Neural cell (in vitro differentiated cells): ENCODE data around the gene SERTAD3.

Experiments used
- EZH2 ChIP-seq: fragments of 200-600, 300-800 bp; shearing (Covaris generic), sonication (generic); IDR thresholded peaks from 2 replicates; pipeline ENCODE4 v1.6.1; 2014; ENCODE audit warnings: antibody characterized with exemption, low read length, borderline replicate concordance, mild to moderate bottlenecking; ENCODE audit not compliant: insufficient read depth, poor library complexity, severe bottlenecking
- TF ChIP-seq, protein P1 (sequence below): fragments of 450-650 bp; IDR thresholded peaks from 2 replicates; pipeline ENCODE4 v1.5.1; 2014; ENCODE audit warnings: antibody characterized with exemption, mild to moderate bottlenecking, moderate library complexity; ENCODE audit not compliant: poor library complexity, severe bottlenecking

DNA sequence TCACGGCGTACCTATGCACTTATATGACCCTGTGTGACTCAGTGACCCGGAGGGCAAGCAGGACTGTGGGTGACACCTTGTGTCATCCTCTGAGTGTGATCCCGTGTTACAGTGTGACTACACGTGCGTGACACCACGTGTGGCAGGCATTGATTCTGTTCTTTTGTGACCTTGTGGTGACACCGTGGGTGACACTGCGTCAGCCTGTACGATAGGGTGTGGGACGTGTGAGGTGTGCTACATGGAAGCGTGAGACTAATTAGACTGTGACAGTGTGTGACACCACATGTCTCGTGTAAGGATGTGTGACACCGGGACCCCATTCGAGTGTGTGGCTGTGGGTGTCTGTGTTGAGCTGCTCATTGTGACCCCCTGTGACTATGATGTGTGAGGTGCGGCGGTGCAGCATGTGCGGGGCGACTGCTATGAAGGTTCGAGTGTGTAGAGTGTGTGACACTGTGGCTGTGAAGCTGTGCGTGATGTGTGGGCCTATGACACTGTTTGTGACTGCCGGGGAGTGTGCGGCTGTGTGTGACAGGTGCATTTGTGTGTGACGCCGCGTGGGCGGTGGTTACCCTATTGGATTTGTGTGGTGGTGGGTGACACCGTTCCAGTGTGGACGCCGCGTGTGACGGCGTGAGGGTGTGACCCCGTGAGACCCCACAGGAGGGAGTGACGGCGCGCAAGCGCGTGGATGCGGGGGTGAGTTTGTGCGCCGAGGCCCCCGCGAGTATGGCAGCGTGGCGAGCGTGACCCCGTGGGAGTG, 22.3 kb upstream of the SERTAD3 start:
- TF ChIP-seq EZH2 = no peak
- TF ChIP-seq, protein P1, sequence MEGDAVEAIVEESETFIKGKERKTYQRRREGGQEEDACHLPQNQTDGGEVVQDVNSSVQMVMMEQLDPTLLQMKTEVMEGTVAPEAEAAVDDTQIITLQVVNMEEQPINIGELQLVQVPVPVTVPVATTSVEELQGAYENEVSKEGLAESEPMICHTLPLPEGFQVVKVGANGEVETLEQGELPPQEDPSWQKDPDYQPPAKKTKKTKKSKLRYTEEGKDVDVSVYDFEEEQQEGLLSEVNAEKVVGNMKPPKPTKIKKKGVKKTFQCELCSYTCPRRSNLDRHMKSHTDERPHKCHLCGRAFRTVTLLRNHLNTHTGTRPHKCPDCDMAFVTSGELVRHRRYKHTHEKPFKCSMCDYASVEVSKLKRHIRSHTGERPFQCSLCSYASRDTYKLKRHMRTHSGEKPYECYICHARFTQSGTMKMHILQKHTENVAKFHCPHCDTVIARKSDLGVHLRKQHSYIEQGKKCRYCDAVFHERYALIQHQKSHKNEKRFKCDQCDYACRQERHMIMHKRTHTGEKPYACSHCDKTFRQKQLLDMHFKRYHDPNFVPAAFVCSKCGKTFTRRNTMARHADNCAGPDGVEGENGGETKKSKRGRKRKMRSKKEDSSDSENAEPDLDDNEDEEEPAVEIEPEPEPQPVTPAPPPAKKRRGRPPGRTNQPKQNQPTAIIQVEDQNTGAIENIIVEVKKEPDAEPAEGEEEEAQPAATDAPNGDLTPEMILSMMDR = no peak
